A549 (cell line): ENCODE results near the gene RPS4Y1. TPM values are rescaled to one million over a fixed set of nuclear protein-coding genes. Genes with fewer than 3 reads are reported as not detected.

ENCODE experiments used
- CHD4 ChIP-seq: fragments of 200-600 bp; sonication (generic); IDR thresholded peaks from 2 replicates; pipeline ENCODE4 v1.6.1; 2016; ENCODE audit warnings: antibody characterized with exemption, mild to moderate bottlenecking, borderline replicate concordance
- polyA plus RNA-seq, 4 experiments: library from polyadenylated mRNA; depleted of rRNA in 3 of 4; stranded (reverse); fragments of >200 nt; fragmentation: RNase III in 1 of 4; extraction: RNeasy Plus Mini Kit Qiagen cat#74134 plus additional on column Dnase treatment in 1 of 4; gene quantifications; 2 replicates in 3 of 4; 3 replicates in 1 of 4; pipeline ENCODE4 v1.2.3, GENCODE V29; 2011 to 2017
- small RNA-seq, 6 experiments: library from RNA; depleted of rRNA; stranded (forward); fragments of <200 nt; gene quantifications; one replicate each; pipeline ENCODE3, GENCODE V24; 2012

RPS4Y1 gene
- polyA plus RNA-seq, 2 of the 4 experiments (the other 2 are of a cell fraction): 233 to 632 TPM

DNA sequence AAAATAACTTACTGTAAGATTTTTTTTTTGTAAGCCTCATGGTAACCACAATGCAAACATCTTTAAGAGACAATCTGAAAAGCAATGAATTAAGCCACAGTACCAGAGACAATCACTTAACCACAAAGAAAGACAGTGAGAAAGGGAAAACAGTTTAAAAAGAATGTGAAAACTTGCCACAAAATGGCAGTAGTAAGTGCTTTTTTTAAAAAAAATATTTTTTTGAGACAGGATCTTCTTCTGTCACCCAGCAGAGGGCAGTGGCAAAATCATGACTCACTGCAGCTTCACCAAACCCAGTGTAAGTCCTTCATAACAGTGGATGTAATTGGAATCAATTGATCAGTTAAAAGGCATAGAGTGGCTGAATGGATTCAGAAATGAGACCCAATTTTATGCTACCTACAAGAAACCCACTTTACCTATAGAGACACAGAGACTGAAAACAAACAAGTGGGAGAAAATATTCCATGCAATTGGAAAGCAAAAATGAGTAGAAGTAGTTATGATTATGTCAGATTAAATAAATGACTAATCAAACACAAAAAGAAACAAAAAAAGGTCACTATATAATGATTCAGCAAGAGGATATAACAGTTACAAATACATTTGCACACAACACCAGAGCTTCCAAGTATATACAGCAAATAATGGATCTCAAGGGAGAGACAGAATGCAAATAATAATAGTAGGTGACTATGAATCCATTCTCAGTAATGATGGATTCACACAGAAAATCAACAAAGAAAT, 71.8 kb downstream of the RPS4Y1 start (continued):
- no peak for TF ChIP-seq CHD4

Small RNA genes within 50 kb of the gene (small RNA-seq; reads per million reads assigned to genes)
- gene TOMM22P2: 0 reads per million in 6 experiments

Other genes with a start within 250 kb of the RPS4Y1 start
- gene SRY, start 53.9 kb upstream of the RPS4Y1 start, polyA plus RNA-seq (2011; rRNA removed): not detected in 2 replicates
- gene SRY, start 53.9 kb upstream of the RPS4Y1 start, polyA plus RNA-seq (2017; fragmentation: RNase III; extraction: RNeasy Plus Mini Kit Qiagen cat#74134 plus additional on column Dnase treatment): not detected in 3 replicates
- gene ZFY, start 93.8 kb downstream of the RPS4Y1 start, polyA plus RNA-seq (2011; rRNA removed): 8.6 and 11.3 TPM in 2 replicates
- 3.0 to 3.2 TPM (median 3.1 TPM) in 3 replicates for gene ZFY, start 93.8 kb downstream of the RPS4Y1 start, polyA plus RNA-seq (2017; fragmentation: RNase III; extraction: RNeasy Plus Mini Kit Qiagen cat#74134 plus additional on column Dnase treatment)